ENCODE data around the gene STOX2.

Gene STOX2

DNA sequence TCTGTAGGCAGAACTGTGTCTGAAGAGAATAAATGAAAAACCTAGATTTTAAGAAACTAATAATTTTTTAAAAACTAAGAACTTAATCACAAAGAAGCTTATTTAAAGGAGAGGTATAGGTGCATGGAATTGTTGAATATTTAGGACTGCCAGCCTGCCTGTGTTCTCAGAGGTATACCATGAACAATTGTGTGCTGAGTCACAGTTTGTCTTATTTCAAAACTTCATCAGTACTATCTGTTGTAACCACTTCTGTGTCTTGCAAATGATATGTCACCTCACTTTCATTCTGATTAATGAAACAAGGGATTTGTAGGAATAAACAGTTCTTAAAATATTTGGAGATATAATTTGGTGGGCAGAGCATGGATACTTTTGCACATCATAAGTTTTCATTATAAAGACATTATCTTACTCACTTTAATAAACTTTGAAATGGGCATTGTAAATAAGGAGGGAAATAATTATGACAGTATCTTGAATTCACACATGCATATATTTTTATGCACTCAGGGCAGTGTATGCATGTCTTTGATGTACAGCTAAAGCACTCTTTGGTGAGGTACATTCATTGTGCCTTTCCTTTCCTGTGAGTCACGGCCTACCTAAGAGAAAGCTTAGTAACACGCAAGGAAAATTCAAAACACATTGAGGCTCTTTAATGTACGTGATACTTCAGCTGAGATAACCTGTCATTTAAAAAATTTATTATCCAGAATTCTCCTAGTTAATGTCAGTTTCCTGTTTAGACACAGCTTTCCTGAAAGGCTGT is 31.7 kb downstream of the STOX2 start:
- Histone ChIP-seq H3K4me3 (ENCODE audit: low read length) (no peak overlapping the region), H3K9me2 (replicated peaks; ENCODE audit: control insufficient read depth, low read length) (no peaks in the 10 kb centered on the region), H3K36me3 (ENCODE audit: control insufficient read depth, low read length) (no peaks in the 10 kb centered on the region), H3K27ac (ENCODE audit: low read depth, low read length) (no peak overlapping the region), H3K9me3 (ENCODE audit: control insufficient read depth, insufficient read depth, low read length) (no peaks in the 10 kb centered on the region), H3K4me2 (ENCODE audit: low read length) (no peak overlapping the region), H3K79me2 (ENCODE audit: control insufficient read depth, low read length) (no peaks in the 10 kb centered on the region), H3K4me1 (ENCODE audit: control insufficient read depth, low read length) (no peaks in the 10 kb centered on the region), H4K20me1 (ENCODE audit: control insufficient read depth, insufficient read depth, low read depth, low read length) (no peaks in the 10 kb centered on the region), H3F3A (ENCODE audit: control insufficient read depth, insufficient read depth) (no peaks in the 10 kb centered on the region), H3K27me3 (ENCODE audit: control insufficient read depth, low read length) (no peaks in the 10 kb centered on the region)
- TF ChIP-seq, protein P1, sequence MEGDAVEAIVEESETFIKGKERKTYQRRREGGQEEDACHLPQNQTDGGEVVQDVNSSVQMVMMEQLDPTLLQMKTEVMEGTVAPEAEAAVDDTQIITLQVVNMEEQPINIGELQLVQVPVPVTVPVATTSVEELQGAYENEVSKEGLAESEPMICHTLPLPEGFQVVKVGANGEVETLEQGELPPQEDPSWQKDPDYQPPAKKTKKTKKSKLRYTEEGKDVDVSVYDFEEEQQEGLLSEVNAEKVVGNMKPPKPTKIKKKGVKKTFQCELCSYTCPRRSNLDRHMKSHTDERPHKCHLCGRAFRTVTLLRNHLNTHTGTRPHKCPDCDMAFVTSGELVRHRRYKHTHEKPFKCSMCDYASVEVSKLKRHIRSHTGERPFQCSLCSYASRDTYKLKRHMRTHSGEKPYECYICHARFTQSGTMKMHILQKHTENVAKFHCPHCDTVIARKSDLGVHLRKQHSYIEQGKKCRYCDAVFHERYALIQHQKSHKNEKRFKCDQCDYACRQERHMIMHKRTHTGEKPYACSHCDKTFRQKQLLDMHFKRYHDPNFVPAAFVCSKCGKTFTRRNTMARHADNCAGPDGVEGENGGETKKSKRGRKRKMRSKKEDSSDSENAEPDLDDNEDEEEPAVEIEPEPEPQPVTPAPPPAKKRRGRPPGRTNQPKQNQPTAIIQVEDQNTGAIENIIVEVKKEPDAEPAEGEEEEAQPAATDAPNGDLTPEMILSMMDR (IDR thresholded peaks at IDR 0.05; ENCODE audit: low read depth, low read length, poor library complexity, severe bottlenecking), result no peak
- TF ChIP-seq EZH2phosphoT487 (IDR thresholded peaks at IDR 0.05; ENCODE audit: borderline replicate concordance, low read length), result no peak

DNA sequence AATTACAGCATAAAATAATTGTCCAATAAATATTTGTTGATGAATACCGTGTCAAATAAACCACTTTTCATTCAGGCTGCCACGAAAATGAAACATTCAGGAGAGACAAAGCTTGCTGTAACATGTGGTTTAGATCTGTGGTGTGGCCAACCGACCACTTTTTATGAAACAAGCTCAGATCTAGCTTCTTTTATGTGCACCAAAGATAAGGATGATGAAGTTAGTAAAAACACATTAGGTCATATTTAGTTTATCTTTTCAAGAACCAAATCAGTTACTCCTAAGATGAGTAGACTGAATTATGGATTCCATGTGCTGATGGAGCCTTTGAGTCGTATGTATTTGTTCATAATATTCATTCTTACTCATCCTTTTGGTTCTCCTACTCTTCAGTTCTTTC is 35.8 kb downstream of the STOX2 start:
- Histone ChIP-seq H4K20me1 (ENCODE audit: control insufficient read depth, insufficient read depth, low read depth, low read length) (no peaks in the 10 kb centered on the region), H3K36me3 (ENCODE audit: control insufficient read depth, low read length) (no peaks in the 10 kb centered on the region), H3K9me3 (ENCODE audit: control insufficient read depth, insufficient read depth, low read length) (no peaks in the 10 kb centered on the region), H3F3A (ENCODE audit: control insufficient read depth, insufficient read depth) (no peaks in the 10 kb centered on the region), H3K79me2 (ENCODE audit: control insufficient read depth, low read length) (no peaks in the 10 kb centered on the region), H3K4me3 (ENCODE audit: low read length) (no peak overlapping the region), H3K9me2 (replicated peaks; ENCODE audit: control insufficient read depth, low read length) (no peaks in the 10 kb centered on the region), H3K4me1 (ENCODE audit: control insufficient read depth, low read length) (no peaks in the 10 kb centered on the region), H3K4me2 (ENCODE audit: low read length) (no peak overlapping the region), H3K27me3 (ENCODE audit: control insufficient read depth, low read length) (no peaks in the 10 kb centered on the region), H3K27ac (ENCODE audit: low read depth, low read length) (no peak overlapping the region)
- TF ChIP-seq EZH2phosphoT487 (IDR thresholded peaks at IDR 0.05; ENCODE audit: borderline replicate concordance, low read length), result no peak
- TF ChIP-seq, protein P1 (IDR thresholded peaks at IDR 0.05; ENCODE audit: low read depth, low read length, poor library complexity, severe bottlenecking), result no peak

DNA sequence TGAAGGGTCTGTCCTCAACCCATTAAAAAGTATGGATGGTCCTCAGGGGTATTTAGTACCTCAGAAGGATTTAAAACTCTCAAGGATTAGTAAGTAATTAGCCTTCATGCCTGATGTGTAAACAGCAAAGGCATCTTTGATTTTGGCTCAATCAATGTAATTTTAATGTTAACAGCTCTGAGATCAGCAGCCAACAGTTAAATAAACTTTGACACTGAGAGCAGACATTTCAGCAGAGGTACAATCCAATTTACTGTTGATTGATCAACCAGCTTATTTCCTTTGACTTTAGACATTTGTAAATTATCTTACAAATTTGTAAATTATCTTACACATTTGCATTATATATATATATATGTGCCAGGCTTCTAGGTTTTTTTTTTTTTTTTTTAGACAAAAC is 36.9 kb downstream of the STOX2 start:
- no peak for TF ChIP-seq EZH2phosphoT487 (IDR thresholded peaks at IDR 0.05; ENCODE audit: borderline replicate concordance, low read length)
- TF ChIP-seq, protein P1 (IDR thresholded peaks at IDR 0.05; ENCODE audit: low read depth, low read length, poor library complexity, severe bottlenecking), result no peak
- Histone ChIP-seq H3K4me1 (ENCODE audit: control insufficient read depth, low read length) (no peaks in the 10 kb centered on the region), H3K9me3 (ENCODE audit: control insufficient read depth, insufficient read depth, low read length) (no peaks in the 10 kb centered on the region), H3K36me3 (ENCODE audit: control insufficient read depth, low read length) (no peaks in the 10 kb centered on the region), H3F3A (ENCODE audit: control insufficient read depth, insufficient read depth) (no peaks in the 10 kb centered on the region), H4K20me1 (ENCODE audit: control insufficient read depth, insufficient read depth, low read depth, low read length) (no peaks in the 10 kb centered on the region), H3K9me2 (replicated peaks; ENCODE audit: control insufficient read depth, low read length) (no peaks in the 10 kb centered on the region), H3K27ac (ENCODE audit: low read depth, low read length) (no peak overlapping the region), H3K27me3 (ENCODE audit: control insufficient read depth, low read length) (no peaks in the 10 kb centered on the region), H3K79me2 (ENCODE audit: control insufficient read depth, low read length) (no peaks in the 10 kb centered on the region), H3K4me3 (ENCODE audit: low read length) (no peak overlapping the region), H3K4me2 (ENCODE audit: low read length) (no peak overlapping the region)

All from DOHH2 (cell line).